HG03095 (cell line): ENCODE data around the gene TLCD4.

Experiments used
- ATAC-seq: cut with Tn5 transposase; IDR thresholded peaks from one replicate; pipeline ENCODE4 v1.9.1; 2021; ENCODE audit warnings: moderate library complexity; ENCODE audit not compliant: unreplicated experiment

TLCD4 gene

DNA sequence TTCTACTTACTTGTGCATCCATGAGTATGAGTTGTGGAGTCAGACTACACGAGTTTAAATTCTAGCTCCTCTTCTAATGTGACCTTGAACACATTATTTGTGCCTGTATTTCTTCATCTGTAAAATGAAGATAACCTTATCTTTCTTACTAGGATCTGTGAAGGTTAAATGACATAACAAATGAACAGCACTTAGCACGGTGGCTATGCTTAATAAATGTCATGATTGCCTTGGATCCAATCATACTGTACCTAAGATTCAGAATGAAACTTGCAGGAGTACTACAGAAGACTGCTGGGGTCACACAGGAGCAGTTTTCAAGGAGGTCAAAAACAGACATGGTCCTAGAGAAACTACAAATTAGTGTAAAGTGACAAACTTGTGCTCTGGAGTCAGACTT, 22.2 kb upstream of the TLCD4 start:
- ATAC-seq, result no peak

DNA sequence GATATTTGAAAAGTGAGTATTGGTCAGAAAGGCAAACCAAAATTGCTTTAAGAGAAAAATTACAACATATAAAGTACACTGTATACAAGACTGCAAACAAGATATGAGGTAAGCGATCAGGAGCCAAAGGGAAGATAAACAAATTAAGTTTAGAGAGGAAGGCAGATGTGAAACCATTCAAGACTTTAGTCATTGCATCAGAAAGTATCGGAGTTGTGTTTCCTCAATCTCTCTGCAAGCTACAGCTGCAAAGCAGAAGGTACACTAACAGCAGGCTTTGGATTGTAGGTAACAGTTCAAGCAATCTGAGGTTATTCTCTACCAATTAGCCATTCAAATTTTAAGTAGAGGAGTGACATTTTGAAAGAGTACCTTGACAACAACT, 21.3 kb upstream of the TLCD4 start:
- peak; percentile 98 for ATAC-seq

- peak; percentile 34 for ATAC-seq
These were observed 20.8 kb upstream of the TLCD4 start for GRCh38 chr1:95096218-95096841.

GRCh38 chr1:95097426-95097825, 19.7 kb upstream of the TLCD4 start:
- ATAC-seq, result no peak

DNA sequence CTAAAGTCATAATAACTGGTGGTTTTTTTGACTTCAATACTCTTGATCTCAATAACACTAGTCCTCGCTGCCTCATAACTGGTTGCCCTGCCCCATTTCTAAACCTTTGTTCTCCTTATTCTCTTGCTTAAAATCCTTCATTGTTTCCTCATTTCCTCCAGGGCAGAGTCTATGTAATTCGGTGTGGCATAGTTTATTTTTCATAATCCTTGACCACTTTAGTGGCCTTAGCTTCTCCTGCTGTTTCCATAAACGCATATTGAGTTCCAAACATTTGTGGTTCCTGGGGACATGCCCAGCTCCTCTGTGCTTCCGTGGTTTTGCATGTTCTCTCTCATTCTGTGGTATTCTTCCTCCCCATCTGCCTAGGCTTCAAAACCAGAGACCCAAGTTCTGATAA, 19.0 kb upstream of the TLCD4 start:
- ATAC-seq, result no peak

GRCh38 chr1:95108792-95109191, 8.4 kb upstream of the TLCD4 start:
- ATAC-seq, result no peak

DNA sequence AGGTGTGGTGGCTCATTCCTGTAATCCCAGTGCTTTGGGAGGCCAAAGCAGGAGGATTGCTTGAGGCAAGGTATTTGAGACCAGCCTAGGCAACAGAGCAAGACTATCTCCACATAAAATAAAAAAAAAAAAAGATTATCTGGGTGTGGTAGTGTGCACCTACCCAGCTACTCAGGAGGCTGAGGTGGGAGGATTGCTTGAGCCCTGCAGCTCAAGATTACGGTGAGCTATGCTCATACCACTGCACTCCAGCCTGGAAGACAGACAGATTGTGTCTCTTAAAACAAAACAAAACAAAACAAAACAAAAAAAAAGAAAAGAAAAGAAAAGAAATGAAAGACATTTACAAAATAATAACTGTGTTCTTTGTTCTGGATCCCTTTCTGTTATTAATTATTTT, 6.1 kb upstream of the TLCD4 start:
- ATAC-seq, result no peak

- ATAC-seq, result no peak
These were observed 3.5 kb upstream of the TLCD4 start for GRCh38 chr1:95113684-95114083.

GRCh38 chr1:95115708-95116137, 1.4 kb upstream of the TLCD4 start:
- ATAC-seq, result no peak

DNA sequence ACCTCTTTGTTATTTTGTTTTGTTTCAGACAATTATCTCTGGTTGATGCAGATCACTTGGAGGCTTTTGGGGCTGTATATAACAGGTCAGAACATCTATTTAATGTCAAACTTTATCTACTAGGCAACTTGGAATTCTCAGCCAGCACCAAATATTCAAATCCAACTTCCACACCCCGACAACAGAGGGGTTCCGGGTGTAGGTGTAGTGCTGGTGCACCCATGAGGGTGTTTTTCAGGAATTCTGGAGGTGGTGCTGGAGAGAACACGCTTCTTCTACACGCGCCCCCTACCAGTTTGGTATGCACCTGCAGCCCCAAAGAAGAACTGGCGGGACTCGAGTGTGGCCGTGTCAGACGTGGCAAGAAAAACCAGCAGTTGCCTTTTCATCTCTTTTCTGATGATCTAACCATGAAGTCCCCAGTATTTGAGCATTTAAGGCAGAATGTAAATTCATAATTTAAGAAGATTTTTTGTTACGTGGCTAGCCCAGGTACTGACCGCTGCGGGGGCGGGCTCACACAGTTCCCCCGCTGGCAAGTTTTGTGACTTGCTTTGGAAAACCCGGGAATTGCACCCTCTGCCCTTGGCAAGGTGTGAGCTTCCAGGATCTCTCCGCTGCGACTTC, 462 bp upstream of the TLCD4 start:
- peak; percentile 65 for ATAC-seq

DNA sequence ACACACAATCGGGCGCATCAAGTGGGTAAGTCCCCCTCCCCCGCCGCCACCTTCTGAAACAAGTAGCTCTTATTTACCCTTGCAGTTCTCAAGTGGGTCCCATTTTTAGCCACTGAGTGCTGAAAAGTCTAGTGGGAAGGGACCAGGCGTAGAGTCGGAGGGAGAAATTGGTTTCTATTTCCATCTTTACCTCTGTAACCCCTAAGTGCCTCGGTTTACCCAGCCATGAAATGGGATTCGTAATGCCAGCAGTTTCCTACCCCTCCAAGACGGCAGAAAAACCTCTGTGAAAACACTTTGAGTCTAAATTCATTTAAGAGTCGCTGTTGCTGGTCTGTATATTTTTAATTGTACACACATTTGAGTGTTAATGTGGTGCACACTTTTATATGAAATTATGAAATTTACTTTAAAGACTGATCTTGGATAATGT, 928 bp downstream of the TLCD4 start:
- ATAC-seq, result no peak

GRCh38 chr1:95118710-95119109, 1.6 kb downstream of the TLCD4 start:
- ATAC-seq, result no peak

GRCh38 chr1:95119273-95119672, 2.1 kb downstream of the TLCD4 start:
- ATAC-seq, result no peak

DNA sequence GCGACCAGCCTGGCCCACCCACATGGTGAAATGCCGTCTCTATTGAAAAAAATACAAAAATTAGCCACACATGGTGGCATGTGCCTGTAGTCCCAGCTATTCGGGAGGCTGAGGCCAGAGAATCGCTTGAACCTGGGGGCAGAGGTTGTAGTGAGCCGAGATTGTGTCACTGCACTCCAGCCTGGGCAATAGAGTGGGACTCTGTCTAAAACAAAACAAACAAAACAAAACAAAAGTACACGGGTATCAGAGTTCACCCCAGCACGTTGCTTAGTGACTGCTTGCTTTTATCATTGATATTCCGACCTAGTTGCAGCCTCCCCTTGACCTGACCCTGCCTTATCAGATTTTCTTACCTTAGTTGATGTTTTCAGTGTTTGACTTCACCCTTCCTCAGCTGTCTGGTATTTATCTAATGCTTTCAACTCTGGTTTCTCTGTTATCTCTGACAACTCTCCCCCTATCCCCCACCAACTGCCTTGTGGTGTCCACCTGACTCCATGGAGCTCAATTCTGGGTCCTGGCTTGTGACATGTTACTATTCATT, 5.1 kb downstream of the TLCD4 start:
- no peak for ATAC-seq

- no peak for ATAC-seq
These were observed 7.2 kb downstream of the TLCD4 start for GRCh38 chr1:95124342-95124741.

- no peak for ATAC-seq
These were observed 9.2 kb downstream of the TLCD4 start for GRCh38 chr1:95126366-95126765.

GRCh38 chr1:95126846-95127245, 9.7 kb downstream of the TLCD4 start:
- no peak for ATAC-seq

DNA sequence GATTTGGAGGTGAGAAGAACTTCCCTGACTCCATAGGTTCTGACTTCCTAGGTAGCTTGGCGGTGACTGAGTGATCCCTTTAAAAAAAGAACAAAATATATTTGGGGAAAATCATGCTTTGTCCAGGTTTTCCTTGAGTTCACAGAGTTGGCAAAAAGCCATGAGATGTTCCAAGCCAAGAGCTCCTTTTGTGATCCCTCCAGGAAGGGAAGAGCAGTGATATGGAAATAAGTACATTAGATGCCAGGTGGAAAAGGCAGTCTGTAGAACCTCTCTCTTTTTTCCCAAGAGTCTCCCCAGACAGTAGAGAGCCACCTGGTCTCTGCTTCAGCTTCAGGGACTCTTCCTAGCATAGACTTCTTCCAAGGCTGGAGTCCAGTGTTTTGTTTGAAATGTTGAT, 10.2 kb downstream of the TLCD4 start:
- no peak for ATAC-seq

GRCh38 chr1:95132762-95133161, 15.6 kb downstream of the TLCD4 start:
- no peak for ATAC-seq

DNA sequence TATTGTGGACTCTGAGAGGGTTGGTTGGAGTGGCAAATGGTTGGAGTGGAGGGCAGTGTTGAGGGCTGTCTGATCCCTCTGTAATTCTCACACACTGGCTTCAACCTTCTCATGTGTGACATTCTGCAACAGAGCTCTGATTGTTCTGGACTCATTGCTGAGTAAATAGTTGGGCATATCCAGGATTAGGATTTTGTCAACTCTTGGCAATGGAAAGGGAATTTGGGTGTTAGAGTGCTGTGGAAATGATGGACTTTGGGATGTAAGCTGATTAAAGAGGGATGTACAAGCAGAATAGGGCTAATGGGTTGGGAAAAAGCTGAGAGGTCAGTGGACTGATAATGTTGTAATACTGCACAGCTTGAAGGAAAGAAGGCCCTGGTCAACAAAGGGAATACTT, 16.5 kb downstream of the TLCD4 start:
- no peak for ATAC-seq

- ATAC-seq, result no peak
These were observed 21.1 kb downstream of the TLCD4 start for GRCh38 chr1:95138223-95138622.

DNA sequence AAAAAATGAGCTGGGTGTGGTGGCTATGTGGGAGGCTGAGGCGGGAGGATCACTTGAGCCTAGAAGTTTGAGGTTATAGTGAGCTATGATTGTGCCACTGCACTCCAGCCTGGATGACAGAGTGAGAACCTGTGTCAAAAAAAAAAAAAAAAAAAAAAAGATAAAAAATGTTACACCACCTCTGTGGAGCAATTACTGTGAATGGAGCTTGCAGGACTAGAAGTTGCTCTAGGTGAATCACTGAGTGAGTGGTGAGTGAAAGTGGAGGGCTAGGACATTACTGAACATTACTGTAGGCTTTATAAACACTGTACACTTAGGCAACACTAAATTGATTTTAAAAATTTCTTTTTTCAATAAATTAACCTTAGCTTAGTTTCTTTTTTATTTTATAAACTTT, 21.9 kb downstream of the TLCD4 start:
- ATAC-seq, result no peak

DNA sequence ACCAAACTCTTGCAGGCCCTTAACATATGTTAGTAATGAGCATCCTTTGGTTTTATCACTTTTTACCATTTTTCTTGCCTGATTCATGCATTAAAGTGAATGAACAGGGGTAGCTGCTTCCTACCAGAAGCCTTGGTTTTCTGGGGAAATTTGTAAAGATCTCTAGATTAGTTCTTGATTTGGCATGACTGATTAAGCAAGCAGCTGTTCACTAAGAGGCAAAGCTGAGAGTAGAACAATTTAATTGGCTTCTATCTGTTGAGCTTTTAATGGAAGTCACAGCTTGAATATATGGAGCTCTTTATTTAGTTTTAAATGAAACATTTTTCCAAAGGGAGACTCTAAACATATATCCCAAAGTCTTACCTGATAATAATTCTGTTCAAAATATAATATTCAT, 23.6 kb downstream of the TLCD4 start:
- no peak for ATAC-seq
